HFFc6 (cell line): ENCODE measurements around the gene ABHD16B. TPM values are rescaled to one million over a fixed set of nuclear protein-coding genes. Genes with fewer than 3 reads are reported as not detected.

Experiments
- DNase-seq: peaks from one replicate; pipeline ENCODE4 v3.0.0-alpha.2; 2018
- H3K27ac Mint-ChIP-seq: 2 replicates; pipeline ENCODE4 v1.8.0; 2020; ENCODE audit warnings: mild to moderate bottlenecking, mixed read lengths
- H3K27me3 Mint-ChIP-seq: 2 replicates; pipeline ENCODE4 v1.8.0; 2021; ENCODE audit warnings: mild to moderate bottlenecking, moderate library complexity, mixed read lengths; ENCODE audit not compliant: insufficient read depth
- H3K36me3 Mint-ChIP-seq: 2 replicates; pipeline ENCODE4 v1.8.0; 2021; ENCODE audit warnings: low read depth, mixed read lengths
- H3K4me1 Mint-ChIP-seq: 2 replicates; pipeline ENCODE4 v1.8.0; 2020; ENCODE audit warnings: low read depth, mixed read lengths
- H3K4me3 Mint-ChIP-seq: 2 replicates; pipeline ENCODE4 v1.8.0; 2020; ENCODE audit warnings: mild to moderate bottlenecking, moderate library complexity, mixed read lengths
- H3K9me3 Mint-ChIP-seq: 2 replicates; pipeline ENCODE4 v1.8.0; 2020; ENCODE audit warnings: mild to moderate bottlenecking, mixed read lengths
- total RNA-seq, 6 experiments: library from RNA; stranded (reverse); fragmentation: NEBNext Ultra II Directional; extraction: Animal tissue kit (Norgen Biotek cat#: 25700); gene quantifications; 2 replicates in 1 of 6; 3 replicates in 5 of 6; pipeline ENCODE4 v1.2.3, GENCODE V29; 2021
- TF ChIP-seq, protein P1 (sequence below): fragments of 200-600 bp; sonication (generic); IDR thresholded peaks from 2 replicates; pipeline ENCODE4 v1.5.0; 2021; ENCODE audit warnings: antibody characterized with exemption, mild to moderate bottlenecking

ABHD16B gene
- total RNA-seq, 6 experiments from 2014 or later = not detected

DNA sequence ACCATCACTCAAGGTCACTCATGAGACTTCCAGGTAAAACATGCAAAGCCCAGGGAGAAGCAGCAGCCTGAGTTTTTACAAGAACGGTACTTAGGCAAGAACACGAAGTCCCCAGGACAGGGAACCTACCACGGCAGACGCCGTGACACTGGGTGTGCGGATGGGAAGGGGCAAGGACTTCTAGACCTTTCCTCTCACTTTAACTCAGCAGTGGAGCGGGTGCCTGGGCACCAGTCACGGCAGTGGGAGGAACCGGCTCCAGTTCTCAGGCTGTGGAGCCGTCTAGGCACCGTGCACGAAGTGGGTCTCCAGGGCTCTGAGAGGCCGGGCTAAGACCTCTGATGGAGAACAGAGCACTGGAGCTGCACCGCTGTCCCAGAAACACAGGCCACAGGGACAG is 32.8 kb upstream of the ABHD16B start:
- H3K27me3 Mint-ChIP-seq = peaks cover 15% of the 10 kb centered on the region
- no peaks in the 10 kb centered on the region for H3K9me3 Mint-ChIP-seq
- DNase-seq = no peak
- no peak overlapping the region for H3K4me3 Mint-ChIP-seq
- H3K36me3 Mint-ChIP-seq = peaks cover 5% of the 10 kb centered on the region; the same call in 1 of the 2 replicates
- H3K4me1 Mint-ChIP-seq = peaks cover 16% of the 10 kb centered on the region
- no peak overlapping the region for H3K27ac Mint-ChIP-seq
- TF ChIP-seq, protein P1, sequence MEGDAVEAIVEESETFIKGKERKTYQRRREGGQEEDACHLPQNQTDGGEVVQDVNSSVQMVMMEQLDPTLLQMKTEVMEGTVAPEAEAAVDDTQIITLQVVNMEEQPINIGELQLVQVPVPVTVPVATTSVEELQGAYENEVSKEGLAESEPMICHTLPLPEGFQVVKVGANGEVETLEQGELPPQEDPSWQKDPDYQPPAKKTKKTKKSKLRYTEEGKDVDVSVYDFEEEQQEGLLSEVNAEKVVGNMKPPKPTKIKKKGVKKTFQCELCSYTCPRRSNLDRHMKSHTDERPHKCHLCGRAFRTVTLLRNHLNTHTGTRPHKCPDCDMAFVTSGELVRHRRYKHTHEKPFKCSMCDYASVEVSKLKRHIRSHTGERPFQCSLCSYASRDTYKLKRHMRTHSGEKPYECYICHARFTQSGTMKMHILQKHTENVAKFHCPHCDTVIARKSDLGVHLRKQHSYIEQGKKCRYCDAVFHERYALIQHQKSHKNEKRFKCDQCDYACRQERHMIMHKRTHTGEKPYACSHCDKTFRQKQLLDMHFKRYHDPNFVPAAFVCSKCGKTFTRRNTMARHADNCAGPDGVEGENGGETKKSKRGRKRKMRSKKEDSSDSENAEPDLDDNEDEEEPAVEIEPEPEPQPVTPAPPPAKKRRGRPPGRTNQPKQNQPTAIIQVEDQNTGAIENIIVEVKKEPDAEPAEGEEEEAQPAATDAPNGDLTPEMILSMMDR = no peak

DNA sequence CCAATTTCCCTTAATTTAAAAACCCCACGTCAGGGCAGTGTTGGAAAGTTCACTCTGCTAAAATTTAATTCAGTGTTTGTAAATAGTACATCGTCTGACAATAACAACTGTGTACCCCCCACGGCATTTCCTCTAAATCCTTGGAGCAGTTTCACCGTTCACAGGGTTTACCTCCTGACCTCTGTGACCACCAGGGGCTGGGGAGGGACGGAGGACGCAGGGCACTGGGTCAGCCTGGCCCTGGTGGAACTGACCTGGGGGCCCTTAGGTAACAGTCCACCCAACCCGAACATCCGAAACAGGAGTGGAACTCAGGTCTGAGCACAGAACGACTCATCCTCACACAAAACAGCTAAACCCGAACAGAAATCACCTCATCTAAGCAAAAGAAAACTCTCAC is 32.3 kb upstream of the ABHD16B start:
- Mint-ChIP-seq H3K36me3 (peaks cover 5% of the 10 kb centered on the region; the same call in 1 of the 2 replicates), H3K4me3 (no peak overlapping the region), H3K27ac (no peak overlapping the region), H3K9me3 (no peaks in the 10 kb centered on the region), H3K4me1 (peaks cover 21% of the 10 kb centered on the region), H3K27me3 (peaks cover 15% of the 10 kb centered on the region)
- TF ChIP-seq, protein P1 = peak; percentile 17; the same call in 1 of the 2 replicates
- DNase-seq = no peak

DNA sequence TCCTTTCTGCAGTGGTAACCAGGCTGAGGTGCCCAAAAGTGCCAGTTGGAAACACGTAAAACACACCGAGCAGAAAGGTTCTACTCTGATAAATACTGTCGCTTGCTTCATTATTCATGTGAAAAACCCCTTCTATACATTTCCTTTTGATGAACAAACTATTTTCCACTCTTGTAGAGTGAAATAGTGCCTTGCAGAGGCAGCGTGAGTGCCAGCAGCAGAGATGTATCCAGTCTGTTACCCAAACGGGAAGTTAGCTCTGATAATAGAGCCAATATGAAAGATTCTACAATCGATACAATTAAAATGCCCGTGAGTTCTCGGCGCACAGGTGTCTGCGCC is 31.7 kb upstream of the ABHD16B start:
- TF ChIP-seq, protein P1 = no peak
- H3K36me3 Mint-ChIP-seq = peaks cover 5% of the 10 kb centered on the region; the same call in 1 of the 2 replicates
- peak overlapping the region; percentile 77 for H3K4me3 Mint-ChIP-seq
- H3K4me1 Mint-ChIP-seq = peaks cover 27% of the 10 kb centered on the region
- H3K27me3 Mint-ChIP-seq = peaks cover 15% of the 10 kb centered on the region
- H3K27ac Mint-ChIP-seq = no peak overlapping the region
- no peaks in the 10 kb centered on the region for H3K9me3 Mint-ChIP-seq
- no peak for DNase-seq

DNA sequence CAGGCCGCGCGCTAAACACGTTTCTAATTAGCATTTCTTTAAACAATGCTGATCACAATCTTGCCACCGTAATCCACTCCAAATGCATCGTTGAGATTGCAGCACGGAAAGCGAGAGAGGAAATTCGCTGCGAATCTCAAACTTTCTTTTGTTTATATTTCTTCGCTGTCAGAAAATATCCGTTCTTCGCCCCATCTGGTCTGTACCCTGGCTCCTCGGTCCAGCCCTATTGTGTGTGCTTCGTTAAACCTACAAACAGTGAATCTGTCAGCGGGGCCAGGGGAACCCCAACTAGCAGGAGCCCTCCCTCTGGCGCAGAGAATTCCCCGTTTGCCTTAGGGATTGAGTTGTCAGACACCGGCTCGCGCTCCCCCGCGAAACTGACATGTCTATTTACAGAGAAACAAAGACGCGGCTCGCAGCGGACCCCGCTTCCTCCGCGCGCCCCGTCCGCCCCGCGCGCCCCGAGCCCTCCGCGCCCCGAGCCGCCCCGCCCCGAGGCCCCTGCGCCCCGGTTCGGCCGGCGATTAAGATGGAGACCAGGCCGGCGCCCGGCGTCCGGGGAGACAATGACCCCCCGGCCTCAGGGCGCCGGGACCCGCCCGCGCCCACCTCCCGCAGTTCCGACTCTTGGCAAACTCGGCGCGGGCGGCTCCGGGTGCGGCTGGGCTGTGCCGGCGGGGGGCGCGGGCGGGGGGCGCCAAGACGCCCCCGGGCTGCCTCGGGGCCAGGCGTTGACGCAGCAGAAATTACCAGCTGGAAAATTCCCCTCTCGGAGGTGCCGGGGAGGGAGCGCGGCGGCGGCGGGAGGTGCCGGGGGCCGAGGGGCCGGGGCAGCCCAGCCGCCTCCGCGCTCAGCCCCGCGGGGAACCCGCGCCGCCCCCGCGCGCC is 31.1 kb upstream of the ABHD16B start:
- peak overlapping the region; percentile 77 for H3K4me3 Mint-ChIP-seq
- TF ChIP-seq, protein P1 = no peak
- no peak overlapping the region for H3K27ac Mint-ChIP-seq
- DNase-seq = no peak
- H3K4me1 Mint-ChIP-seq = peaks cover 30% of the 10 kb centered on the region
- H3K36me3 Mint-ChIP-seq = peaks cover 5% of the 10 kb centered on the region; the same call in 1 of the 2 replicates
- no peaks in the 10 kb centered on the region for H3K9me3 Mint-ChIP-seq
- H3K27me3 Mint-ChIP-seq = peaks cover 15% of the 10 kb centered on the region

DNA sequence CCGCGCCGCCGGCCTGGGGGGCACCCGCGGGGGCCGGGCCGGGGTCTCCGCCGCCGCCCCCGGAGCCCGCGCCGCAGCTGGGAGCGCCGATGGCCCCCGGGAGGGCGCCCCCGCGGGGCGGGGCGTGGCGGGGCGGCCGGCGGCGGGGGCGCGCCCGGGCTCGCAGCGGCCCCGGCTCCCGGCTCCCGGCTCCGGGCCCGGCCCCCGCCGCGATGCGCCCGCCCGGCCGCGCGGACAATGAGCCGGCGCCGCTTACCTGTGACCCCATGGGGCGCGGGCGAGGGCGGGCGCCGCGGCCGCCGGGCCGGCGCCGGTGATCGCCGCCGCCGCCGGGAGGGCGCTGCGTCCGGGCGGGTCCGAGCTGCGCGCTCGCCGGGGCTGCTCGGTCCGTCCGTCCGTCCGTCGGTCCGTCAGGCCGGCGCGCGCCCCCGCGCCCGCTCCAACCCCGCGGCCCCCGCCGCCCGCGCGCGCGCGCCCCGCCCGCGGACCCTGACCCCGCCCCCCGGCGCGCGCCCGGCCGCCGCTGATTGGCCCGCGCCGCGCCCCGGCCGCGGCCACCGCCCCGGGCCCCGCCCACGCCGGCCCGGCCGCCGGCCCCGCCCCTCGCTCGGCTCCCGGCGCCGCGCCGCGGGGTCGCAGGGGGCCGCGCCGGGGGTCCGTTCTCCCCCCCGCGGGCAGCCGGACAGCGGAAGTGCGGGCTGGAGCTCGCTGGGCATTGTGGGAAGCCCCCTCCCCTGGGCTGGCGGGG is 30.3 kb upstream of the ABHD16B start, which contains the start of gene ZBTB46:
TSS of gene ZBTB46 (minus strand) at position 424 of the 748 bp plus-strand sequence. CDS start 40,507 bp downstream, outside the sequence.
- Mint-ChIP-seq H3K9me3 (no peaks in the 10 kb centered on the region), H3K27me3 (peaks cover 15% of the 10 kb centered on the region), H3K4me1 (peaks cover 30% of the 10 kb centered on the region), H3K4me3 (peak within 1 kb of the TSS; percentile 77), H3K27ac (no peak within 1 kb of the TSS), H3K36me3 (peaks cover 5% of the 10 kb centered on the region; the same call in 1 of the 2 replicates)
- TF ChIP-seq, protein P1 = no peak
- DNase-seq = no peak
